ENCODE results near the gene TIMM21.
A peak's percentile ranks its signal among the peaks of the same experiment; 100 is the strongest.

TIMM21 gene

DNA sequence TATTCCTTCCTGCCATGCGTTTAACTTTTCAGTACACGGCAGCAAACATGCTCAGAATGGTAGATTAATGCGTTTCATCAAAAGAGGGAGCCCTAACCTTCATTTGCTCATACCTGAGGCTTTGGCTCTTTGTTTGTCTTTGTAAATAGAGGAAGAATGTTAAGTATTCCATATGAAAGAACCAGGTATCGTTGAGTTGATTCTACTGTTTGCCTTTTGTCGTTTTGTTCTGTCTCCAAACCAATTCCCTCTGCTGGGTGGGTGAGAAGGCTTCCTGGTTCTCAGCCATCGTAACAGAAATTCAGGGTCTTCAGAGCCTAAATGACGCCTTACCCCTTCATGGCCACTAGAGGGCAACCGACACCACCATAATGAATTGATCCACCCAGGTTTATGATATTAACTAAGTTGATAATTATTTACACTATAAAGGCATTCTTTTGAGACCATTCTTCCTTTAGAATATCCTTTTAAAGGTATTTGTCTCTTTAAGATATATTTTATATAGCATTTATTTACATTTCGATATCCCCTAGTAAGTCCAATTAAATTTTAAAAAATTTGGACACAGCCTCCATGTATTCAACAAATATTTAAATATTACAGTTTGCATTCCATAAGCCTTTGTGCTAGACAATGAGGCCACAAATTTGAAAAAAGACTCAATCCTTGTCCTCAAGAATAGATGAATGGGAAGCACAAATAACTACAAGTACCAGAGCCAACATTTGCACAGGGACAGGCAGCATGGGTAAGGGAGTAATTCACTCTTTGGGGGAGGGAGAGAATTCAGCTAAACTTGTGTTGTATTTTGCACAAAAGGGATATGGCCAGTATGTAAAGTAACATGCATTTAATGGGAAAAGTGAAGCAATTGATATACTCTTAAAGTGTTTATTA, 48.1 kb downstream of the TIMM21 start:
- Mint-ChIP-seq H3K27ac (peak overlapping the region; percentile 12), H3K9me3 (no peaks in the 10 kb centered on the region), H3K4me3 (peak overlapping the region; percentile 55), H3K4me1 (no peaks in the 10 kb centered on the region), H3K36me3 (no peaks in the 10 kb centered on the region)
- ATAC-seq, result peak; percentile 75
- no peak for DNase-seq (ENCODE audit: low spot score in 2 of 2)

DNA sequence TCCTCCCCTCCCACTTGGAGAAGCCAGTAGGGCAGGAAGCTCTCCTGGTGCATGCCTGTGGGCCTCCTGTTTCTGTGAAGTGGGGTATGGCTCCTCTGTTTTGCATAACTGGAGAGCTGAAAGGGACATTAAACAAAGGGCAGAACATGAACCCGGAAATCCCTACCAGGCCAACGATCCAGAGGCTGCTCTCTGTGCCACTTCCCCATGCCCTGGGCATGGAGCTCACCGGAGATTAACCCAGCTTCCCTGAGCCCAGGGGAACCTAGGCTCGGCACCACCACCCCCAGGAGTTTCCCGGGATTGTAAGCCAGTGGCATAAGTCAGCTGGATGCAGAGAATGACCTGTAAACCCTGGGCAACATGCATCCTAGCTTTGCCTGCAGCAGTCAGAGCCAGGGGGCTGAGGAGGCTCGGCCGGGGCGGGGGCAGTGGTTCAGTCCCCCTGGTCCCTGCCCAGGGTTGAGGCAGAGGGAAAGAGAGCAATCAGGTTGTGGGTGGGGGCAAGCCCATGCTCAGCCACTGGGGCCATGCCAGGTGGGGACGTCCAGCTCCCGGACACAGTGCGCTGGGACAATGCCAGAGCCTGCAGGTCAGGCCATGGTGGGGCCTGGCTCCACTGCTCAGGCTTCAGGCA, 49.5 kb downstream of the TIMM21 start:
- H3K9me3 Mint-ChIP-seq, result no peaks in the 10 kb centered on the region
- no peaks in the 10 kb centered on the region for H3K36me3 Mint-ChIP-seq
- no peak for DNase-seq (ENCODE audit: low spot score in 2 of 2)
- H3K4me1 Mint-ChIP-seq, result no peaks in the 10 kb centered on the region
- ATAC-seq, result no peak
- H3K4me3 Mint-ChIP-seq, result no peak overlapping the region
- H3K27ac Mint-ChIP-seq, result no peak overlapping the region

DNA sequence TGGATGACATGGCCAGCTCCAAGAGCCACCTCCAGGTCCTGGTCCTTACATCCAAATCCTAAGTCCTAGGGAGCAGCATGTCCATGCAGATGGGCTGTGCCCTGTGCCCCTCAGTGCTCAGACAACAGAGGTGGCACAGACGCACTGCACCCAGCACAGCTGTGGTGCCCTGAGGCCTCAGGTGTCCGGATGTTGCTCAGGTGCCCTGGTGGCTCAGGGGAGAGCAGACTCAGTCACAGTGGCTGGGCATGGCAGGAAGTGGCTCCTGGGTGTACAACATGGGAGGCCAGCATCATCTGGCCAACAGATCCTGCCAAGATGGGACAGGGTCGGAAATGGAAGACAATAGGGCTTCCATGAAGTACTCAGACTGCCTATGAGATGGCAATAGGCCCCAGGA, 50.1 kb downstream of the TIMM21 start:
- H3K4me3 Mint-ChIP-seq, result no peak overlapping the region
- no peaks in the 10 kb centered on the region for H3K9me3 Mint-ChIP-seq
- ATAC-seq (peak; percentile 7), DNase-seq (ENCODE audit: low spot score in 2 of 2) (no peak)
- no peaks in the 10 kb centered on the region for H3K4me1 Mint-ChIP-seq
- no peaks in the 10 kb centered on the region for H3K36me3 Mint-ChIP-seq
- no peak overlapping the region for H3K27ac Mint-ChIP-seq

DNA sequence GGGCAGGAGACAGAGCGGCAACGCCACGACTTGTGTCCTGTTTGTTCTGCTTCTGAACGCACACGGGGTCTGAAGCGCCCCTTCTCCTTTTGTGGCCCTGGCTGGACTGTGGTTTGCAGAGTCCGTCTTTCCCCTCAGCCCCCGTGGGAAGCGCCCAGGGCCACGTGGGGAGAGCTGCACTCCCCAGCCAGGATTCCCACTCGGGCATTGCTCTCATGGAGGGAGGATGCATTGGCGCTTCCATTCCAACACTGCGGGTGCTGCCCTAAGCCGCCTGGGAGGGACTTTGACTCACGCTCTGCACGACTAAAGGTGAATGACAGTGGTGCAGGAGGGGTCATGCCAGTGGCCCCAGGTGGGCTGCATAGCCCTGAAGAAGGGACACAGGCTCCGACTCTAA, 52.5 kb downstream of the TIMM21 start:
- ATAC-seq (no peak), DNase-seq (ENCODE audit: low spot score in 2 of 2) (no peak)
- no peak overlapping the region for H3K27ac Mint-ChIP-seq
- no peak overlapping the region for H3K4me3 Mint-ChIP-seq
- H3K4me1 Mint-ChIP-seq, result no peaks in the 10 kb centered on the region
- H3K9me3 Mint-ChIP-seq, result no peaks in the 10 kb centered on the region
- H3K36me3 Mint-ChIP-seq, result no peaks in the 10 kb centered on the region

DNA sequence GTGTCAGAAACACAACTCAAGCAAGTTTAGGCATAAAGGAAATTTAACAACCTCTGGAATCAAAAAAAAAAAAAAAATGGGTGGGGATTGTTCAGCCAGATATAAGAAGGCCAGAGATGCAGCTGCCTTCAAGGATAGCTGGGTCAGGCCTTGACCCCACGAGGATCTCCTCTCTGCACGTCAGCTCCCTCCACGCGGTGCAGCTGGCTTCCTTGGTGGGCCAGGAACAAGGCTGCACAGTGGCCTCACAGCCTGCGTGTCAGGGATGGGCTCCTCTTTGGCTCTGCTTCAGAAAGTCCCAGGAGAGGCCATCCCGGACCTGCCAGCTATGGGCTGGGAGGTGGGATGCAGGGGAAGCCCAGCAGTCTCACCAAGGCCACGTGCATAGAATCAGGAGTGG, 55.5 kb downstream of the TIMM21 start:
- Mint-ChIP-seq H3K4me1 (no peaks in the 10 kb centered on the region), H3K27ac (no peak overlapping the region), H3K4me3 (no peak overlapping the region), H3K36me3 (no peaks in the 10 kb centered on the region), H3K9me3 (no peaks in the 10 kb centered on the region)
- no peak for DNase-seq (ENCODE audit: low spot score in 2 of 2)
- ATAC-seq, result no peak

DNA sequence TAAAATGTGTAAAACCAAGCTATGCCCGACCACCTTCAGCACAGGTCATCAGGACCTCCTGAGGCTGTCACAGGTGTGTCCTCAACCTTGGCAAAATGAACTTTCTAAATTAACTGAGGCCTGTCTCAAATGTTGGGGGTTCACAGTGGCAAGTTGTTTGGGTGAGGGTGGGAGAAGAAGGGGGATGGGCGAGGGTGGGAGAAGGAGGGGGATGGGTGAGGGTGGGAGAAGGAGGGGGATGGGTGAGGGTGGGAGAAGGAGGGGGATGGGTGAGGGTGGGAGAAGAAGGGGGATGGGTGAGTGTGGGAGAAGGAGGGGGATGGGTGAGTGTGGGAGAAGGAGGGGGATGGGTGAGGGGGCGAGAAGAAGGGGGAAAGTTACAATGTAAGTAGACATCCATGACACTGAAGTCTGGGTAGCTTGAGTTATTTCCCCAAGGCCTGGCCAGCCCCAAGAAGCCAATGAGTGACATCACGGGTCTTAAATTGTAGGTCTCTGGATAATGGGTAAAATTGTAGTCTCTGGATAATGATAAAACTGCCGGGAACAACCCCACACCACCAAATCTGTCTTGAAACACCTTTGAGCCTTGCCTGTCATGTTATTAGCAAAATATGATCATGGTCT, 56.3 kb downstream of the TIMM21 start:
- no peaks in the 10 kb centered on the region for H3K36me3 Mint-ChIP-seq
- H3K4me3 Mint-ChIP-seq, result no peak overlapping the region
- no peaks in the 10 kb centered on the region for H3K4me1 Mint-ChIP-seq
- H3K9me3 Mint-ChIP-seq, result no peaks in the 10 kb centered on the region
- no peak overlapping the region for H3K27ac Mint-ChIP-seq
- ATAC-seq, result no peak
- no peak for DNase-seq (ENCODE audit: low spot score in 2 of 2)
